H1 (cell line): ENCODE results near the gene ADGRB3. TPM values are rescaled to one million over a fixed set of nuclear protein-coding genes. Genes with fewer than 3 reads are reported as not detected.

Experiments
- BRCA1 ChIP-seq: IDR thresholded peaks from 2 replicates; pipeline ENCODE4 v1.6.1; 2012; ENCODE audit warnings: low read depth, low read length, improper control_type of control experiment
- CHD2 ChIP-seq: IDR thresholded peaks from 2 replicates; pipeline ENCODE4 v1.6.1; 2012; ENCODE audit warnings: low read length, improper control_type of control experiment
- CREB1 ChIP-seq: IDR thresholded peaks from 2 replicates; pipeline ENCODE4 v1.6.1; 2012; ENCODE audit warnings: inconsistent platforms
- SIN3A ChIP-seq, 2 experiments: IDR thresholded peaks in 1 of 2; conservative IDR thresholded peaks in 1 of 2; 2 replicates each; pipeline ENCODE4 v1.6.1; 2011 to 2012; ENCODE audit warnings: low read length in 2 of 2, improper control_type of control experiment in 1 of 2, low read depth in 1 of 2, mild to moderate bottlenecking in 1 of 2
- SP2 ChIP-seq: IDR thresholded peaks from 2 replicates; pipeline ENCODE4 v1.6.1; 2012; ENCODE audit warnings: mild to moderate bottlenecking, low read length, inconsistent platforms
- SRF ChIP-seq: IDR thresholded peaks from 2 replicates; pipeline ENCODE4 v1.6.1; 2011; ENCODE audit warnings: mild to moderate bottlenecking, low read depth, low read length, moderate library complexity
- TEAD4 ChIP-seq: IDR thresholded peaks from 2 replicates; pipeline ENCODE4 v1.6.1; 2012; ENCODE audit warnings: low read depth, low read length, inconsistent platforms, mixed read lengths
- polyA plus RNA-seq, 7 experiments: library from polyadenylated mRNA; depleted of rRNA in 3 of 7; stranded (reverse) in 5 of 7; unstranded in 2 of 7; fragments of >200 nt in 5 of 7; fragments of 200-250 nt in 2 of 7; gene quantifications; 1 replicate in 5 of 7; 2 replicates in 1 of 7; 4 replicates in 1 of 7; pipeline versions ENCODE4 v1.2.1 to v1.2.3, GENCODE V29; 2011 to 2013; ENCODE audit warnings: missing spikeins in 2 of 7, mixed read lengths in 2 of 7
- total RNA-seq: library from RNA; stranded (reverse); fragmentation: NEBNext Ultra II Directional; extraction: Animal tissue kit (Norgen Biotek cat#: 25700); gene quantifications from 2 replicates; pipeline ENCODE4 v1.2.1, GENCODE V29; 2021

The ADGRB3 gene
- total and polyA plus RNA-seq, 2 of the 8 experiments (the other 6 are each of a cell fraction or from before 2014, with no cell fraction given): 0.35 to 1.2 TPM

- TF ChIP-seq SRF: no peak
- TF ChIP-seq TEAD4: no peak
- TF ChIP-seq CHD2: no peak
- no peak for TF ChIP-seq SP2
- no peak for TF ChIP-seq SIN3A (conservative IDR thresholded peaks at IDR 0.05 in 1 of 2, IDR thresholded peaks at IDR 0.05 in 1 of 2; ENCODE audit: low read depth in 1 of 2, low read length in 2 of 2)
- no peak for TF ChIP-seq CREB1
- TF ChIP-seq BRCA1: no peak
Measured at GRCh38 chr6:69265706-69266105, 630.6 kb downstream of the ADGRB3 start (continued).
